Central memory CD8-positive, alpha-beta T cell (primary cell): ENCODE measurements around the gene ELP5.

ENCODE experiments used
- ATAC-seq: fragments of 150-1000 bp; cut with Tn5 transposase; replicated peaks from 2 replicates; pipeline ENCODE4 v1.10.0; 2022; ENCODE audit warnings: mild to moderate bottlenecking, moderate FRiP score, moderate number of reproducible peaks; ENCODE audit not compliant: poor library complexity, severe bottlenecking; ENCODE audit errors: extremely low read depth
- DNase-seq, 2 donors: peaks; one replicate each; pipeline ENCODE4 v3.0.0; 2021; ENCODE audit warnings: low spot score in 2 of 2
- H3K27ac Mint-ChIP-seq: one replicate; pipeline ENCODE4 v1.8.0; 2022; ENCODE audit warnings: low read depth, mild to moderate bottlenecking, moderate library complexity, mixed read lengths
- H3K27me3 Mint-ChIP-seq: one replicate; pipeline ENCODE4 v1.8.0; 2022; ENCODE audit warnings: mixed read lengths
- H3K36me3 Mint-ChIP-seq: one replicate; pipeline ENCODE4 v1.8.0; 2022; ENCODE audit warnings: mild to moderate bottlenecking, moderate library complexity, mixed read lengths; ENCODE audit not compliant: insufficient read depth
- H3K4me1 Mint-ChIP-seq: one replicate; pipeline ENCODE4 v1.8.0; 2022; ENCODE audit warnings: mixed read lengths
- H3K4me3 Mint-ChIP-seq: one replicate; pipeline ENCODE4 v1.8.0; 2022; ENCODE audit warnings: mild to moderate bottlenecking, moderate library complexity, mixed read lengths
- H3K9me3 Mint-ChIP-seq: one replicate; pipeline ENCODE4 v1.8.0; 2022; ENCODE audit warnings: mixed read lengths

Gene ELP5

GRCh38 chr17:7256766-7257456 is 4.9 kb downstream of the ELP5 start:
- H3K27me3 Mint-ChIP-seq = no peaks in the 10 kb centered on the region
- no peaks in the 10 kb centered on the region for H3K9me3 Mint-ChIP-seq
- DNase-seq (no peak), ATAC-seq (no peak)
- no peak overlapping the region for H3K27ac Mint-ChIP-seq
- H3K36me3 Mint-ChIP-seq = peaks cover 46% of the 10 kb centered on the region
- H3K4me1 Mint-ChIP-seq = peaks cover 19% of the 10 kb centered on the region
- no peak overlapping the region for H3K4me3 Mint-ChIP-seq

GRCh38 chr17:7258731-7259554 is 6.9 kb downstream of the ELP5 start:
- peaks cover 34% of the 10 kb centered on the region for H3K36me3 Mint-ChIP-seq
- DNase-seq = no peak
- no peak overlapping the region for H3K27ac Mint-ChIP-seq
- peaks cover 16% of the 10 kb centered on the region for H3K27me3 Mint-ChIP-seq
- no peaks in the 10 kb centered on the region for H3K9me3 Mint-ChIP-seq
- no peak for ATAC-seq
- no peak overlapping the region for H3K4me3 Mint-ChIP-seq
- H3K4me1 Mint-ChIP-seq = peaks cover 19% of the 10 kb centered on the region

DNA sequence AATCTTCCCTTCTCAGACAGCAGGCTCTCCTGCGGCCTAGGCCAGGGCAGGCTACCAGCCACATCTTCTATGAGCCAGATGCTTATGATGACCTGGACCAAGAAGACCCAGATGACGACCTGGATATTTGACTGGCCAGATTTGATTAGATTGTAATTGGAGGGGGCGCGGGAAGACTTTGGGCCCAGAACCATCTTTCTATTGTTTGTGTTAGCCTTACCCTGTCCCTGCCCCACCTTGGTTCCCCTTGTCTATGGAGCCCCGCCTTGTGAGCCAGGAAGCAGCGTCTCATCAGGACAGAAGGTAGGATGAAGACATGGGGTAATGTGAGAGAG is 7.5 kb downstream of the ELP5 start:
- Mint-ChIP-seq H3K27me3 (peaks cover 22% of the 10 kb centered on the region), H3K4me3 (no peak overlapping the region), H3K27ac (no peak overlapping the region), H3K36me3 (peaks cover 31% of the 10 kb centered on the region), H3K9me3 (no peaks in the 10 kb centered on the region), H3K4me1 (peaks cover 22% of the 10 kb centered on the region)
- no peak for DNase-seq
- ATAC-seq = no peak

DNA sequence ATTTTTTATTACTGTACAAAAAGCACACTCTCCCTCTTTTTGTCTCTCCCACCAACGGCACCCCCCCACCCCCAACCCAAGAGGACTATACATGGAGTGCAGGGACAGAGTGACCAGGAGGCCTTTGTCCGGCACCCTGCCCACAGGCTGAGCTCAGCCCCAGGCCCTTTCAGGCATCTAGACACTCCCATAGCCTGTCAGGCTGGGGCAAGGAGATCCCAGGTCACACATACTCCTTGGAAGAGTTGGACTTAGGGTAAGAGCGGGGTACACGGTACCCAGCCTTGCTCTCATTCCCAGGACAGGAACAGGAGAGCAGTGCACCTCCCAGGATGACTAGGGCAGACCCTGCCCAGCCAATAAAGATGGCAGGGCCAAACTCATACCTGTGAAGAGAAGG is 8.1 kb downstream of the ELP5 start:
- peaks cover 18% of the 10 kb centered on the region for H3K4me1 Mint-ChIP-seq
- peaks cover 22% of the 10 kb centered on the region for H3K27me3 Mint-ChIP-seq
- H3K4me3 Mint-ChIP-seq = peak overlapping the region; percentile 18
- H3K9me3 Mint-ChIP-seq = no peaks in the 10 kb centered on the region
- no peak overlapping the region for H3K27ac Mint-ChIP-seq
- DNase-seq (no peak), ATAC-seq (no peak)
- H3K36me3 Mint-ChIP-seq = peaks cover 25% of the 10 kb centered on the region

GRCh38 chr17:7260651-7261378 is 8.8 kb downstream of the ELP5 start:
- H3K4me3 Mint-ChIP-seq = peak overlapping the region; percentile 75
- peaks cover 21% of the 10 kb centered on the region for H3K36me3 Mint-ChIP-seq
- DNase-seq = no peak
- H3K27ac Mint-ChIP-seq = no peak overlapping the region
- H3K27me3 Mint-ChIP-seq = peaks cover 22% of the 10 kb centered on the region
- ATAC-seq = peak; percentile 41
- peaks cover 18% of the 10 kb centered on the region for H3K4me1 Mint-ChIP-seq
- H3K9me3 Mint-ChIP-seq = no peaks in the 10 kb centered on the region

DNA sequence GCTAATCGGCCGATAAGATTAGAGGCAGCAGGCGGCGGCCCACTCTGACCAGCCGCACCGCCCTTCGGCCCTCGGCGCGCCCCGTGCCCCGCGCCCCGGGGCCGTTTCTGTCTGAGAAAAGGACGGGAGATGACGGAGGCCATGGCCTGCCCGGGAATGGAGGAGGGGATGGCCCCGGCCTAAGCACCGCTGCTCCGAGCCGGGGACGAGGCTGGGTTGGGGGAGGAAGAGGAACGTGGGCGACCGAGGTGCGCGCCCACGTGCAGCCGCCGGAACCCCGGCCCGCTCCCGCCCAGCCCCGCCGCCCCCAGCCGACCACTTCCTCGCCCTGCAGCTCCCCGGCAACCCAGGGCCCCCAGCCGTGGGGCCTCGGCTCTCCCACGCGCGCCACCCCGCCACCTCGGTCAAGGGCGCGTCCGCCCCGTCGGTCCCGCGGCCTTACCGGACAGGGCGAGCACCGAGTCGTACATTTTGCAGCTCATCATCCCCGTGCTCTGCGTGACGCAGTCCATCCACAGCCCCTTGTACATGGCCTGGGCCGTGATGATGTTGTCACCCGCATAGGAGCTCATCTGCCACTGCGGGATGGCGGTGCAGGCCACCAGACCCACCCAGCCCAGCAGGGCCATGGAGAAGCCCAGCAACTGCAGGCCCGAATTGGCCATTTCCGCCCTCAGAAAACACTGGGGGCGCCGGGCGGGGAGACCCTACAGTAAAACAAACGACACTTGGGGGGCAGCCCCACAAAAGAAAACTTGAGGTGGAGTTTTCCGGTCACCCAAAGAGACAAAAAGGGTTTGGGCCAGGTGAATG is 9.6 kb downstream of the ELP5 start:
- H3K4me3 Mint-ChIP-seq = peak overlapping the region; percentile 75
- no peak overlapping the region for H3K27ac Mint-ChIP-seq
- H3K9me3 Mint-ChIP-seq = no peaks in the 10 kb centered on the region
- DNase-seq (no peak), ATAC-seq (peak; percentile 10)
- peaks cover 18% of the 10 kb centered on the region for H3K4me1 Mint-ChIP-seq
- peaks cover 28% of the 10 kb centered on the region for H3K27me3 Mint-ChIP-seq
- peaks cover 16% of the 10 kb centered on the region for H3K36me3 Mint-ChIP-seq

DNA sequence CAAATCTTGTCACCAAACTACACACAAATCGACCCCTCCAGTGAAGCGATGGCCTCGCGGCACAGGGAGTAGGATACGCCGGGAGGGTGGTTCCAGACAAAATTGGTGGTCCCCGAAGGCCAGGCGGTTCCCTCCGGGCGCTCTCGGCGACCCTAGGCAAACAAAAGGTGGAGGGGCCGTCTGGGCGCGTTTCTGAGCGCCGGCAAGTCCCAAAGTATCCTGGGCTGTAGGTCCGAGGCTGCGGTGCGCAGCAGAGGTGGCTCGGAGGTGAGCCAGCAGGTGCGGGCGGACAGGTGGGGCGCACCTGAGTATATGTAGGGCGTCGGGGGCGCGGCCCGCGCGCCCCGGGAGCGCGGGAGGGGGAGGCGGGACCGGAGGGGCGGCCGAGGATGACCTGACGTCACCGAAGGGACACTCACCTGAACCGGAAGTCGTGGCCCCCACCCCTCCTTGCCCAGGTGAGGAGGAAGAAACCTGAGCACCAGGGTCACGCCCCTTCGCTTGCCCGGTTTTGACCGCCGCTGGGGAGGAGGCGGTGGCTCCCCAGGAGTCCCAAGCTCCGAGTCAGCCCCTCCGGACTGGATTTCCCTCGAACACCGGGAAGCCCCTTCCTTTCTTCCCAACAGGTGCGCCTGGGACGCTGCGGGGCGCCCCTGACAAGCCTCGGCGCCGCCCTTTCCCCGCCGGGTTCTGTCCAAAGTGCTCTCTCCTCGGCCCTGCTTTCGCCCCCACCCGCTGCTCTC is 10.3 kb downstream of the ELP5 start, which contains the start of gene CLDN7:
Gene CLDN7 (minus strand): TSS at position 287 of the 743 bp plus-strand sequence. CDS start 435 bp downstream, outside the sequence.
- no peaks in the 10 kb centered on the region for H3K9me3 Mint-ChIP-seq
- peak within 1 kb of the TSS; percentile 86 for H3K27ac Mint-ChIP-seq
- DNase-seq (no peak), ATAC-seq (no peak)
- peaks cover 9% of the 10 kb centered on the region for H3K36me3 Mint-ChIP-seq
- peaks cover 34% of the 10 kb centered on the region for H3K27me3 Mint-ChIP-seq
- H3K4me1 Mint-ChIP-seq = peaks cover 18% of the 10 kb centered on the region
- H3K4me3 Mint-ChIP-seq = peak within 1 kb of the TSS; percentile 77

DNA sequence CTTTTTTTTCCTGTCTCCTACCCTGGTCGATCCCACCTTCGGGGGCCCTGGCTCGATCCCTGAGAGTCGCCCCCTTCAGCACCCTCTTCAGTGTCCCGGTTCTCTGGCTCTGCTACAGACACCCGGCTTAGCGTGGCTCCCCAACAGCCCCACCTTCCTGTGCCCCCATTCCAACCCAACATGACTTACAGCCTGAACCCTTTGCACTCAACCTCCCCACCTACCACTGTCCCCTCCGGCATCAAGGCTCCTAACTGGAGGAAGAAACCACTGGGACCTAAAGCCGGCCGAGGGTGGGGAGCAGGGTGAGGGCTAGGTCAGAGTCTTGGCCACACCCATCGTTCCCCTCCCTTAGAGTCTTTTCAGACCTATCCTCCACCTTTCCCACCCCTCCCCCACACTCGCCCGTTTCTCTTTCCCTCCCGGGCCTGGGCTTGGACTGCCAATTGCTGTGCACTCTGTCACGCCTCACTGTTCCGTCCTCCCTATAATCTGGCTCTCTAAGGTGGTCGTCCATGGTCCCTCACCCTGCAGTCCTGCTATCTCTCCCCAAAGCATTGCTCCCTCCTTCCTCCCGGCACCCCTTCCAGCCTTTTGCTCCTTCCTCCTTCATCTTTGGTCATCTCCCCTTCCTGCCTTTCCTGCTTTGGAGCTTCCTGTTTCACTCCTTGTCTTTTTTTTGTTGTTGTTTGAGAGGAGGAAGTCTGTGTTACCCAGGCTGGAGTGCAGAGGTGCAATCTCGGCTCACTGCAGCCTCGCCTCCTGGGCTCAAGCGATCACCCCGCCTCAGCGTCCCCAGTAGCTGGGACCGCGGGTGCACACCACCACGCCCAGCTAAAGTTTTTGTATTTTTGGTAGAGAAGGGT is 11.2 kb downstream of the ELP5 start:
- Mint-ChIP-seq H3K9me3 (no peaks in the 10 kb centered on the region), H3K27me3 (peaks cover 34% of the 10 kb centered on the region)

GRCh38 chr17:7263801-7264078 is 11.7 kb downstream of the ELP5 start:
- Mint-ChIP-seq H3K36me3 (peaks cover 7% of the 10 kb centered on the region), H3K27ac (no peak overlapping the region), H3K9me3 (no peaks in the 10 kb centered on the region), H3K4me3 (peak overlapping the region; percentile 77), H3K27me3 (peaks cover 34% of the 10 kb centered on the region), H3K4me1 (peaks cover 18% of the 10 kb centered on the region)
- ATAC-seq = no peak
- DNase-seq = no peak

More for the DNA sequence above, 11.2 kb downstream of the ELP5 start:
- peak; percentile 22 for ATAC-seq
- Mint-ChIP-seq H3K27ac (peak overlapping the region; percentile 86), H3K4me1 (peaks cover 18% of the 10 kb centered on the region), H3K4me3 (peak overlapping the region; percentile 77), H3K36me3 (peaks cover 7% of the 10 kb centered on the region)
- DNase-seq = no peak

DNA sequence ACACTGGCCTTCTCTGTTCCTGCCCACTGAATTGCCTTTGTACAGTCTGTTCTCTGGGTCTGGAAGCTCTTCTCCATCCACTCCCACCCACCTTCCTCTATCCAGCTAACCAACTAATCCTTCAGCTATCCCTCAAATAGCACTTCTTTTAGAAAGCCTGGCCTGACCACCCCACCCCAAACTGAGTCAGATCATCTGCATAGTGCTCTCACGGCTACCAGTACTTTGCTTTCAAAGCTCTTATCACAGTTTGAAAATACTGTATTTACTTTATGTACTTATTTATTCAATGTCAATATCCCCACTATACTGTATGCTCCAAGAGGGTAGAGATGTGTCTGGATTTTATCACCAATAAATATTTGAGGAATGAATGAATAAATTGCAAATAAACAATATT is 14.8 kb downstream of the ELP5 start:
- no peak for ATAC-seq
- no peak for DNase-seq
- H3K4me3 Mint-ChIP-seq = no peak overlapping the region
- H3K27ac Mint-ChIP-seq = no peak overlapping the region
- H3K9me3 Mint-ChIP-seq = no peaks in the 10 kb centered on the region
- peaks cover 18% of the 10 kb centered on the region for H3K4me1 Mint-ChIP-seq
- peaks cover 44% of the 10 kb centered on the region for H3K27me3 Mint-ChIP-seq
- H3K36me3 Mint-ChIP-seq = peaks cover 3% of the 10 kb centered on the region

- Mint-ChIP-seq H3K27me3 (peaks cover 24% of the 10 kb centered on the region), H3K4me1 (peaks cover 13% of the 10 kb centered on the region), H3K36me3 (peaks cover 2% of the 10 kb centered on the region), H3K4me3 (no peak overlapping the region), H3K27ac (no peak overlapping the region), H3K9me3 (no peaks in the 10 kb centered on the region)
- DNase-seq (no peak), ATAC-seq (no peak)
Measured at GRCh38 chr17:7279448-7279847, 27.4 kb downstream of the ELP5 start.
